Osteoblast (primary cell): Measurements from ENCODE around the gene CLEC5A. TPM values are rescaled to one million over a fixed set of nuclear protein-coding genes. Genes with fewer than 3 reads are reported as not detected.

Experiments
- DNase-seq: peaks from one replicate; pipeline ENCODE4 v3.0.0; 2011; ENCODE audit warnings: low spot score, mixed read lengths; ENCODE audit not compliant: insufficient read length; ENCODE audit errors: missing footprints
- H2AFZ ChIP-seq: 2 replicates; pipeline ENCODE4 v1.6.0; 2011; ENCODE audit warnings: mild to moderate bottlenecking, low read length
- H3K27ac ChIP-seq: 2 replicates; pipeline ENCODE4 v1.5.1; 2011; ENCODE audit warnings: mild to moderate bottlenecking, low read depth, low read length, moderate library complexity
- H3K27me3 ChIP-seq: 2 replicates; pipeline ENCODE4 v1.6.0; 2012; ENCODE audit warnings: mild to moderate bottlenecking, control low read depth, inconsistent platforms, low read length, moderate library complexity; ENCODE audit not compliant: insufficient read depth
- H3K36me3 ChIP-seq: 2 replicates; pipeline ENCODE4 v1.5.1; 2011; ENCODE audit warnings: mild to moderate bottlenecking, low read length, control low read depth, moderate library complexity; ENCODE audit not compliant: insufficient read depth
- H3K4me1 ChIP-seq: 2 replicates; pipeline ENCODE4 v1.5.1; 2011; ENCODE audit warnings: mild to moderate bottlenecking, low read length, control low read depth, moderate library complexity; ENCODE audit not compliant: insufficient read depth
- H3K4me2 ChIP-seq: 2 replicates; pipeline ENCODE4 v1.6.0; 2011; ENCODE audit warnings: mild to moderate bottlenecking, low read length; ENCODE audit not compliant: insufficient read depth
- H3K4me3 ChIP-seq: fragments of 200-600 bp; sonication (generic); 3 replicates; pipeline ENCODE4 v1.5.1; 2012; ENCODE audit warnings: mild to moderate bottlenecking, low read length, inconsistent platforms; ENCODE audit not compliant: insufficient read depth
- H3K79me2 ChIP-seq: 2 replicates; pipeline ENCODE4 v1.6.0; 2012; ENCODE audit warnings: mild to moderate bottlenecking, low read length, control low read depth, inconsistent platforms; ENCODE audit not compliant: insufficient read depth
- H3K9me3 ChIP-seq: 2 replicates; pipeline ENCODE4 v1.5.1; 2011; ENCODE audit warnings: low read depth, low read length, control low read depth
- H4K20me1 ChIP-seq: 2 replicates; pipeline ENCODE4 v1.6.0; 2012; ENCODE audit warnings: mild to moderate bottlenecking, low read length, control low read depth; ENCODE audit not compliant: insufficient read depth
- total RNA-seq: library from RNA; depleted of rRNA; stranded (reverse); fragments of >200 nt; gene quantifications from 2 replicates; pipeline ENCODE4 v1.2.3, GENCODE V29; 2012
- TF ChIP-seq, protein P1 (sequence below): IDR thresholded peaks from 2 replicates; pipeline ENCODE4 v1.5.1; 2011; ENCODE audit warnings: mild to moderate bottlenecking, low read depth, low read length, moderate library complexity; ENCODE audit errors: extremely low read depth

Gene CLEC5A
- total RNA-seq, 1 donor = not detected

DNA sequence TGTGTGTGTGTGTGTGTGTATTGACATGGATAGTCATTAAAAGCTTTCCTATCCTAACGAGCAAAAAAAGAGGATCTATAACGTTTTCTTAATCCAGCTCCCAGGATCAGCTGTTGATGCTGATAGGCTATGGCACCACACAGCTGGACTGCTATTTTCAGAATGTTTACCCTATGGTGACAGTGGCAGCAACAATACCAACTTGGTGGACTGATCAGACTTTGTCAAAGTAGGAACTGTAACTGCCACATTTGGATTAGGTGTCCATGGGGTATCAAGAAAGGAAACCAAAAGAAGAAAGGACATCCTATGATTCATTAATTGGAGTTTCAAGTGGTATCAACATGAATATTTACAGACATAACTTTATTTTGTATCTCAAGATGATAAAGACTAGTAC is 2.7 kb upstream of the CLEC5A start:
- DNase-seq = no peak
- Histone ChIP-seq H4K20me1 (no peaks in the 10 kb centered on the region), H3K27ac (no peak overlapping the region), H3K4me3 (no peak overlapping the region), H2AFZ (no peak overlapping the region), H3K4me2 (no peak overlapping the region), H3K79me2 (no peaks in the 10 kb centered on the region), H3K4me1 (no peaks in the 10 kb centered on the region), H3K9me3 (no peaks in the 10 kb centered on the region), H3K27me3 (no peaks in the 10 kb centered on the region), H3K36me3 (no peaks in the 10 kb centered on the region)
- TF ChIP-seq, protein P1, sequence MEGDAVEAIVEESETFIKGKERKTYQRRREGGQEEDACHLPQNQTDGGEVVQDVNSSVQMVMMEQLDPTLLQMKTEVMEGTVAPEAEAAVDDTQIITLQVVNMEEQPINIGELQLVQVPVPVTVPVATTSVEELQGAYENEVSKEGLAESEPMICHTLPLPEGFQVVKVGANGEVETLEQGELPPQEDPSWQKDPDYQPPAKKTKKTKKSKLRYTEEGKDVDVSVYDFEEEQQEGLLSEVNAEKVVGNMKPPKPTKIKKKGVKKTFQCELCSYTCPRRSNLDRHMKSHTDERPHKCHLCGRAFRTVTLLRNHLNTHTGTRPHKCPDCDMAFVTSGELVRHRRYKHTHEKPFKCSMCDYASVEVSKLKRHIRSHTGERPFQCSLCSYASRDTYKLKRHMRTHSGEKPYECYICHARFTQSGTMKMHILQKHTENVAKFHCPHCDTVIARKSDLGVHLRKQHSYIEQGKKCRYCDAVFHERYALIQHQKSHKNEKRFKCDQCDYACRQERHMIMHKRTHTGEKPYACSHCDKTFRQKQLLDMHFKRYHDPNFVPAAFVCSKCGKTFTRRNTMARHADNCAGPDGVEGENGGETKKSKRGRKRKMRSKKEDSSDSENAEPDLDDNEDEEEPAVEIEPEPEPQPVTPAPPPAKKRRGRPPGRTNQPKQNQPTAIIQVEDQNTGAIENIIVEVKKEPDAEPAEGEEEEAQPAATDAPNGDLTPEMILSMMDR = no peak

DNA sequence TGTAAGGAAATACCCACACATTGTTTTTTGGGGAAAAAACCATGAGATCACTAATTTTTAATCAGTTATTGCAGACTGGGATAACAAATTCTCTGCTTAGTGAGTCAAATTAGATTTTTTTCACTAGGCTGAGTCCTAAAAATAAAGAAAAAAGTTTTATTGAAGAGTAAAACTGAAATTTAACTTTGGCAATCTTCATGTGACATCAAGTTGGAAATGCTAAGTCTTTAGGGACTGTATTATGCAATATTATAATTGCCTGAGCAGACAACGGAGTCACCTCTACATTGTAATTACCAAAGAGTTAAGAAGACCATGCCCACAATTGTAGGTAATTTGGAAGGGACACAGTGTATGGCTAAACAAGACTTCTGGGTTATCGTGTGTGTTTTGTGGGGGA is 2.2 kb upstream of the CLEC5A start:
- no peak overlapping the region for H3K27ac ChIP-seq
- no peak overlapping the region for H3K4me2 ChIP-seq
- H2AFZ ChIP-seq = no peak overlapping the region
- no peaks in the 10 kb centered on the region for H4K20me1 ChIP-seq
- H3K9me3 ChIP-seq = no peaks in the 10 kb centered on the region
- TF ChIP-seq, protein P1 = no peak
- H3K79me2 ChIP-seq = no peaks in the 10 kb centered on the region
- H3K4me1 ChIP-seq = no peaks in the 10 kb centered on the region
- no peaks in the 10 kb centered on the region for H3K27me3 ChIP-seq
- no peak for DNase-seq
- H3K4me3 ChIP-seq = no peak overlapping the region
- no peaks in the 10 kb centered on the region for H3K36me3 ChIP-seq

GRCh38 chr7:141945356-141945755 is 1.4 kb downstream of the CLEC5A start:
- Histone ChIP-seq H3K27me3 (no peaks in the 10 kb centered on the region), H3K4me1 (no peaks in the 10 kb centered on the region), H3K4me2 (no peak overlapping the region), H4K20me1 (no peaks in the 10 kb centered on the region), H3K9me3 (no peaks in the 10 kb centered on the region), H2AFZ (no peak overlapping the region), H3K4me3 (no peak overlapping the region), H3K36me3 (no peaks in the 10 kb centered on the region), H3K27ac (no peak overlapping the region), H3K79me2 (no peaks in the 10 kb centered on the region)
- DNase-seq = no peak
- TF ChIP-seq, protein P1 = no peak

DNA sequence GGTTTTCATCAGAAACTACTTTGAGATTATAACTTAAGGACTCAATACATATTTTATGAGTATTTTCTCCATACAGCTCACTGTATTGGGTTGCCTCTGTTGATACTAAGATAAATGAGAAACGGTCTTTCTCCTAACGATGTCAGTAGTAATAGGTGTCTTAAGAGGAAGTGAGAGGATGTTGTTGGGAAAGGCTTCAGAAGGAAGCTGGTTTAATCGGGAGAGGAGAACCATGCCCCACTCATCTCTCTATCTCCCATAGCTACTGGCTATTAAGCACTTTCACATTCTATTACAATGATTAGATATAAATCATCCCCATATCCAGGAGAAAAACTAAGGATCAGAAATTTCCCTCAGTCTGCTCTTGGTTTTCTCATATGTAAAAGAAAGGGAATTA is 2.0 kb downstream of the CLEC5A start:
- H3K4me1 ChIP-seq = no peaks in the 10 kb centered on the region
- H3K9me3 ChIP-seq = no peaks in the 10 kb centered on the region
- H3K27ac ChIP-seq = no peak overlapping the region
- H3K36me3 ChIP-seq = no peaks in the 10 kb centered on the region
- no peaks in the 10 kb centered on the region for H3K79me2 ChIP-seq
- H3K4me3 ChIP-seq = no peak overlapping the region
- TF ChIP-seq, protein P1 = no peak
- no peak overlapping the region for H2AFZ ChIP-seq
- no peaks in the 10 kb centered on the region for H4K20me1 ChIP-seq
- H3K27me3 ChIP-seq = no peaks in the 10 kb centered on the region
- DNase-seq = no peak
- H3K4me2 ChIP-seq = no peak overlapping the region
